ENCODE results near the gene SSU72. TPM values are rescaled to one million over a fixed set of nuclear protein-coding genes. Genes with fewer than 3 reads are reported as not detected.

SSU72 gene
- polyA plus RNA-seq, 3 donors = 78.5 to 81.6 (median 79.1) TPM

GRCh38 chr1:1613509-1614082 lies 38.9 kb upstream of the SSU72 start:
- DNase-seq (ENCODE audit: low read depth in 3 of 3, low spot score in 2 of 3) = no peak

GRCh38 chr1:1612104-1612400 lies 37.4 kb upstream of the SSU72 start:
- DNase-seq (ENCODE audit: low read depth in 3 of 3, low spot score in 2 of 3) = no peak

DNA sequence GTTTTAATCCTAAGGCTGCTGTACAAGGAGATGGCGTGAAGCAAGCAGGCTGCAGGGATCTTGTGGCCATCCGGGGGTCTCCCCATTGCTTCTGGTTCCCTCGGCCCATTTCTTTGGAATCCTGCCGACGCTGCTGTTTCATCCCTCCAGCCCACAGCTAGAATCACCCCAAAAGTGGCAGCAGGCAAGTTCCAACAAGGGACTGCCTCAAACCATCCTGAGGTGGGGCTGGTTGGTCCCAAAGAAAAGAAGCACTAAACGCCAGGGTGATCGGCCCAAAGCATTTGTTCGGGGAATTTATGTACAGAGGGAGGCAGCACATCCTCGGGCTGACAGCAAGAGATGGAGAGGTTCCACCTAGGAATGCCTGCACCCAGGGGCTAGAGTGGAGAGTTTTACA lies 36.1 kb upstream of the SSU72 start:
- no peak for DNase-seq (ENCODE audit: low read depth in 3 of 3, low spot score in 2 of 3)

GRCh38 chr1:1609822-1610485 lies 35.3 kb upstream of the SSU72 start:
- no peak for DNase-seq (ENCODE audit: low read depth in 3 of 3, low spot score in 2 of 3)

DNA sequence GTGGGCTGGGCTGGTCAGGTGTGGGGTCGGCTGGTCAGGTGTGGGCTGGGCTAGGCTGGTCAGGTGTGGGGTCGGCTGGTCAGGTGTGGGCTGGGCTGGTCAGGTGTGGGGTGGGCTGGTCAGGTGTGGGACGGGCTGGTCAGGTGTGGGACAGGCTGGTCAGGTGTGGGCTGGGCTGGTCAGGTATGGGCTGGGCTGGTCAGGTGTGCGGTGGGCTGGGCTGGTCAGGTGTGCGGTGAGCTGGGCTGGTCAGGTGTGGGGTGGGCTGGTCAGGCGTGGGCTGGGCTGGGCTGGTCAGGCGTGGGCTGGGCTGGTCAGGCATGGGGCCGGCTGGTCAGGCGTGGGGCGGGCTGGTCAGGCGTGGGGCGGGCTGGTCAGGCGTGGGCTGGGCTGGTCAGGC lies 31.6 kb upstream of the SSU72 start:
- no peak for DNase-seq (ENCODE audit: low read depth in 3 of 3, low spot score in 2 of 3)

GRCh38 chr1:1605724-1606123 lies 31.1 kb upstream of the SSU72 start:
- no peak for DNase-seq (ENCODE audit: low read depth in 3 of 3, low spot score in 2 of 3)

GRCh38 chr1:1605034-1605591 lies 30.4 kb upstream of the SSU72 start:
- DNase-seq (ENCODE audit: low read depth in 3 of 3, low spot score in 2 of 3) = no peak

DNA sequence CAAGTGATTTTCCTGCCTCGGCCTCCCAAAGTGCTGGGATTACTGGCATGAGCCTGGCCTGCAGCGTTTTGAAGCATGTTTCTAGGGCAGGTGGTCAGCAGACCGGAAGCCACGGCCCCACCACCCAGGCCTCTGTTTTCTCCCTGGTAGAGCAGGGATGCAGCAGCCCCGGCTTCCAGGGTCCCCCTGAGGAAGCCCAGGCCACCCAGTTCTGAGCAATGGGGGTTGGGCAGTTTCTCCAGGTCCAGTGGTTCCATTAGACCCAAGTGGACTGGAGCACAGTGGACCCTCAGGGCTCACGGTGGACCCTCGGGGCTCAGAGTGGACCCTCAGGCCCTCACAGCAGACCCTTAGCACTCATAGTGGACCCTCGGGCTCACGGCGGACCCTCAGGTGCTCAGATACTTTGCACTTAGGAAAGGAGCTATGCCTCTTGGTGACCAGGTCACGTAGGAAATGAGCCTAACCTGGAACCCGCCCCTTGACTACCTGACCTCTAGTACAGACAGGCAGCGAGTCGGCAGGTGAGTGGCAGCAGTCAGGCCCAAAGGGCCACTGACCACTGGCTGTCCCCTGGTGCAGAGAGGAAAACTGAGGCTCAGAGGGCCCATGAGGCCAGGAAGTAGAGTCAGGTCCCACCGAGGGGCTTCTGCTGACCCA lies 29.8 kb upstream of the SSU72 start:
- no peak for DNase-seq (ENCODE audit: low read depth in 3 of 3, low spot score in 2 of 3)

DNA sequence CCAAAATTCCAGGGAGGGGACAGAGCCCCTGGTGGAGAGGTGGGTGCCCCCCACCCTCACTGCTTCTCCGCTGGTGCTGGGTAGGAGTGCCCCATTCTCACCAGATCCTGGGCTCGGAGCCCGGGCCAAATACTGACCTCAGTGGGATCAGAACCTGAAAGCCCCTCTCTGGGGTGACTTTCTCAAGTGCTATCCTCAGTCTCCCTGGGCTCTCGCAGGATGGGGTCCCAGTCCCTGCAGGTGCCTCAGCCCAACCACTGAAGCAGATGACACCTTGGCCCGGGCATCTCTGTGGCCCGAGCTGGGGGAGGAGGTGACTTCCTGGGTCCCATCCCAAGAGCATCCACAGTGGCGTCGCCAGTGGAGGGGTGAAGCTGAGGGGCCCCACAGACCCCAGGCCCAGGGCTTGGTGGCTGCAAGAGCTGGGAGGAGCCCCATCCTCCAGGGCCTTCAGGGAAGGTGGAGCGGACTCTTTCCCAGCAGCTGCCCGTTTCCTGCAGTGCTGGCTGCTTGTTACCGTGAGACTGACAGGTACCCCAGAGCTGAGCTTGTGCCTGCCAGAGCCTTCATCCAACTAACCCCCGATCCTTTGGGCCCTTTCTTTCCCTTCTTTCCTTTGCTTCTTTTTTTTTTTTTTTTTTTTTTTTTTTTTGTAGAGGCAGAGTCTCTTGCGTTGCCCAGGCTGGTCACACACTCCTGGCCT lies 29.2 kb upstream of the SSU72 start:
- no peak for DNase-seq (ENCODE audit: low read depth in 3 of 3, low spot score in 2 of 3)

- no peak for DNase-seq (ENCODE audit: low read depth in 3 of 3, low spot score in 2 of 3)
Measured at GRCh38 chr1:1602968-1603506, 28.4 kb upstream of the SSU72 start.

GRCh38 chr1:1602304-1602967 lies 27.8 kb upstream of the SSU72 start:
- DNase-seq (ENCODE audit: low read depth in 3 of 3, low spot score in 2 of 3) = no peak

GRCh38 chr1:1601564-1602303 lies 27.1 kb upstream of the SSU72 start:
- no peak for DNase-seq (ENCODE audit: low read depth in 3 of 3, low spot score in 2 of 3)

GRCh38 chr1:1600861-1601563 lies 26.3 kb upstream of the SSU72 start:
- no peak for DNase-seq (ENCODE audit: low read depth in 3 of 3, low spot score in 2 of 3)

- no peak for DNase-seq (ENCODE audit: low read depth in 3 of 3, low spot score in 2 of 3)
Measured at GRCh38 chr1:1599935-1600860, 25.5 kb upstream of the SSU72 start, which contains the start of gene FNDC10. FNDC10 (minus strand) TSS chr1:1600135; CDS start chr1:1600015, 120 bp downstream.

- no peak for DNase-seq (ENCODE audit: low read depth in 3 of 3, low spot score in 2 of 3)
Measured at GRCh38 chr1:1599030-1599934, 24.6 kb upstream of the SSU72 start.

DNA sequence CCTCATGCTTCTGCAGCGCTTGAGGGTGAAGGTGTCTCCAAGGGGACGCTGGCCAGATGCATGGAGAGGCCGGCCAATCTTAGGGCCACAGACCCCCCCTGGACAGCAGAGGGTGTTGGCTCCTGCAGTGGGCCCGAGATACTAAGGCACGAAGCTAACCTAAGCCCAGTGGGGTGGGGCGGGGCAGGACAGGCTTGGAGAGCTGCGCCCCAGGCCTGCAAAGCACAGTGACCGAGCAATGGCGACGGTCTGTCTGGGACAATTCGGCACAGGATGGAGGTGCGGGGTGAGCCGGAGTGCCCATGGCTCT lies 24.0 kb upstream of the SSU72 start:
- DNase-seq (ENCODE audit: low read depth in 3 of 3, low spot score in 2 of 3) = no peak

DNA sequence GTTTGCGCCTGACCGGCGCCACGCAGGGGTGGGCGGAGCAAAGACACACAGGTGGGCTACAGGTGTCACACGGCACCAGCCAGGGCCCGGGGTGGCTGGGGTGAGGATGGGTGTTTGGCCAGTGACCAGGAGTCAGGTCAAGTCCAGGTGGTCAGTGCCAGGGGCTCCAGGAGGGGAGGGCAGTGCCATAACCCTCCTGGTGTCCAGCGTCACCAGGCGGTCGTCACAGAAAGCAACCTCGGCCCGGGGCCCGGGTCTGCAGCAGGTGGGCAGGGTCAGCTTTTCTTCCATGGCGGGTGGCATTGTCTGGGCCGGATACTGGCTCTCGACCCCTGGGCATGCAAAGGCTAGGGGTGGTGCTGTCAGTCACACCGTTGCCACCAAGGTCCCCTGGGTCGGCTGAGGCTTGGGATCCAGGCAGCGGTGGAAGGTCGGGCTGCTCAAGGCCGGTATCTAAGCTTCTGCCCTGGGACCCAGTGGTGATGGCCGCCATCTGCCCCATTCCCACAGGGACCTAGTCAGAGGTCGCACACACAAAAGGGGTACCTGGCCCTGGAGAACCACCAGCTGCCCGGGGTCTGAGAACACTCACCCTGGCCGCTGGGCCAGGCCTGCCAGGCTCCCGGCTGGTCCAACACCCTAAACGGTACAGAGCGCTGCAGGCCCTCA lies 23.5 kb upstream of the SSU72 start:
- no peak for DNase-seq (ENCODE audit: low read depth in 3 of 3, low spot score in 2 of 3)
